EL (cell line): ENCODE results near the gene GCK.
A peak's percentile ranks its signal among the peaks of the same experiment; 100 is the strongest.

Experiments used
- DNase-seq: peaks from one replicate; pipeline ENCODE4 v3.0.0-alpha.2; 2016

The GCK gene

DNA sequence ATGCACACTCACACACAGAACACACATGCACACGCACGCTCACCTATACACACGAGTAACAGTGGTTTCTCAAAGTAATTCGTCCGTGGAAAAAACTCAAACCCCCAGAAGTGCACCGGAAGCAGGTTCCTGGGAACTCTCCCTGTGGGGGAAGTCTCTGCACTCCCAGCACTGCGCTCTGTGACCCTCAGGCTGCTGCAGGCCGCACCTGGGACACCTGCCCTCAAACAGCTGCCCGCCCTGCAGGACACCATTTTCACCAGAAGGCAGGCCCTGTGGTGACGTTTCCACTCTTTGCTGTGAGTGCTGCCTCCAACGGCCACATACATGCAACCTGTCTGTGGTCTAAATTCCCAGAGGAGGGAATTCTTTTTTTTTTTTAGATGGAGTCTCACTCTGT lies 32.8 kb upstream of the GCK start:
- DNase-seq, result no peak

DNA sequence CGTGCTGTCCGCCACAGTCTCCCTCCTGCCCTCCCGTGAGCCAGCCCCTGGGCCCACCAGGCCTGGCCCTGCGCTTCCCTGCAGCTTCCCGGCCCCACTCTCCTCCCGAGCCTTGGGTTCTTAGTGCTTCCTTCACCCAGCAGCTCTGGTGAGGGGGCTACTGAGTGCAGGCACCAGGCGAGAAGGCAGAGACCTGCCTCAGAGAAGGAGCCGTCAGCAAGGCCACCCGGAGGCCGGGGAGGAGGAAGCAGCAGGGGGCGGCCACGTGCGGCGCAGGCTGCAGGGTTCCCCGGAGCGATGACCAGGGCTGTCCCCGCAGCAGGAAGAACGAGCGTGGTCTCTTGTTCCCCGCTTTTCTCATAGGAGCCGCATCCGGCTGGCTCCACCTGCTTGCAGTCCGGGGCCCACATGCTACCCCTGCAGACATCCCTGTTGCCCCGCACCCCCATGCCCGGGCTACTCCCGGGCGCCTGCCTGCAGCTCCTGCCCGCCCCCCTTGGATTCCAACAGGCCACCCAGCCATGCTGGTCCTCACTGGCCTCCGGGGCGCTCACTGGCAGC lies 32.1 kb upstream of the GCK start:
- DNase-seq, result peak; percentile 18

DNA sequence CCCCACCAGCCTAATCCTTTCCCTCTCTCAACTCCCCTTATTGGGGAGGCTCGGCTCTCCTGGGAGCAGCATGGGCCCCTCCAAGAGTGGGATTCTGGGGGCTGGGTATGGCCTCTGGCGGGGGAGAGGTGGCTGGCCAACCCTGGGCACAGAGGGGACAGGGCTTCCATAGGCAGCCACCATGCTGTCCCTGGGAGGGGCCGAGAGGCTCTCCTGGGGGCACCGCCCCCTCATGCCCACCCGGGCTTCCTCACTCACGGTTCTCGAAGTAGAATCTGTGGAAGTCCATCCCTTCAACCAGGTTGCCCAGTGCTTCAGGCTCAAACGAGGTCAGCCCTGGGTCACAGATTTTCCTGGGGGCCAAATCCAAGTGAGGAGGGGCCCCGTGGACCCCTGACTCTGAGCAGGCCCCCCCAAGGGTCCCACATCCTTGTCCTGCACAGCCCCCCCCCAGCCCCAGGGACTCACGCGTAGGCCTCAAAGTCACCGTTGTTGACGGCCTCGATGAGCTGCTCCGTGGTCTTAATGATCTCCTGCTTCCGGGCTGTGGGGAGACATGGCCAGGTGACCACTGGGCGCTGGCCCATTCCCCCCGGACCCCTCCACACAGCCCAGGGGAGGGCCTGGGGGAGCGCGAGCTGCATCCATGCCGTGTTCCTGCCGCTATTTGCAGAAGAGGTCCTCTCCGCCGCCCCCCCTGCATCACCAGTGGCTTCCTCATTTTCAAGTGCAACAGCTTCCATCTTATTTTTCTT lies 31.3 kb upstream of the GCK start:
- no peak for DNase-seq

DNA sequence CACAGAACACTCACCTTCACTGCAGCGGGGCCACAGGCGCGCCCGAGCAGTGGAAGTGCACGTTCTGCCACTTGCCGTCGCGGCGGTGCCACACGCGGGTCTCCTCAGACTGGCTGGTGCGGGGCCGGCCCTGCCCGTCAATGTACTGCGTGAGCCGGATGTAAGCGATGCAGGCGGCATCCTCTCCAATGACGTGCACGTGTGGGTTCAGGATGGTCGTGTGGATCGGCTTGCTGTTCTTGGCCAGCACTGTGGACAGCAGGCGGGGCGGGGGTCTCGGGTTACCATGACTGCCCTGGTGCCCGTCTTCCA lies 30.8 kb upstream of the GCK start:
- DNase-seq, result no peak

DNA sequence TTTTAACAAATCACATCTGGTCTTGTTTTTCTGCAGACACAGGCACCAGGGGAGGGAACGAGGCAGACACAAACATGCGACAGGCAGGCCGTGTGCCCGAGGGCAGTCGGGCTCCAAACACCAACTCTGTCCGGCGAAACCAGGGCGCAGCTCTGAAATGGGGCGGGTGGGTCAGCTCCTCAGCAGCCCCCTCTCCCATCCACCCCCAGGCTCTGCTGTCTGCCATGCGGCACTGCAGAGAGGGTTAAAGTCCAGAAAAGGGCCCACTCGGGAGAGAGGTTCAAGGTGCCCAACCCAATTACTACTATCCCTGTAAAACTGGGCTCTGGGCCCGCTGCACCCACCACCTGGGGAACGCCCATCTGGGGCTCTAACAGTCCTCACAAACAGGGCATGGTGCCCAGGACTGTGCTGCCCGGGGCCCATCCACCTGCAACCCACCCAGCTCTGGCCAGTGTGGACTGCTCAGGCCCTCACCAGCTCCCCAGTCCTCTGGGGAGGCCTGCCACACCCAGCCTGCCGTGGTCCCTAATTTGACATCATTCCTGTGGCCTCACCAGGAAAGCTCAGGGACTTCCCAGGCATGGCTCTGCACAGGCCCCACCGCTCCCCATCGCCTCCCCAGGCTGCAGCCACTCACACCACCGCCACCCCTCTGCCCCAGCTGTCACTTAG lies 30.3 kb upstream of the GCK start:
- no peak for DNase-seq

DNA sequence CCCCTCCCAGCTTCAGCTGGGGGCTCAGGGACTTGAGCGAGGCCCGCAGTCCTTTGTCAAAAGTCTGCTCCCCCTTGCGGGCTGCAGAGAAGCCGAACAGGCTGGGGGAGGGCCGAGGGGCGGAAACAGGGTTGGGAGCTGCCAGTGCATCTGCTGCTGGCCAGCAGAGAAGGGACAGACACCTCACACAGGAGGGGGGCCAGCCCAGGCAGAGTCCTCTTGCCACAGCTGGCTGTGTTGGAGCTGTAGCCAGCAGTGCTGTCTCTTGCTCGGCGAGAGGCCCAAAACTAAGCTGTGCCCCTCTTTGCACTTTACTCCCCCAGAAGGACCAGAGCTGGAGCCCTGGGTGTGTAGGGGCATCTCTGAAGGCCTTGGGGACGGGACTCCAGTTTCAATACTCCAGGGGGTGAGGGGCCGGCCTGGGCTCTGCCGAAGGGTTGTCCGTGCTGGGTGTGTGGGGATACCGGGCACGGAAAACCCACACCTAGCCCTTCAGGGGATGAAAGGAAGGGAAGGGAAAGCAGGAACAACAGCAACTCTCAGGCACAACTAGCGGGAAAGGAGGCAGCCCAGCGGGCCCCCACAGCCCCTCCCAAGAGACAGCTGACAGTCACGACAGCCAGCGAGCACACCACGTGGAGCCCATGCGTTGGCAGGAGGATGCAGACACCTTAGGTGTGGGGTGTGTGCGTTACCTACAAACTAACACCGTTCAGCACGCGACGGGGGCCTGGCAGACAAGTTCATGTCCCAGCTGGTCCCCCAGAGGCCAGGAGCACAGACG lies 29.4 kb upstream of the GCK start:
- peak; percentile 17 for DNase-seq

DNA sequence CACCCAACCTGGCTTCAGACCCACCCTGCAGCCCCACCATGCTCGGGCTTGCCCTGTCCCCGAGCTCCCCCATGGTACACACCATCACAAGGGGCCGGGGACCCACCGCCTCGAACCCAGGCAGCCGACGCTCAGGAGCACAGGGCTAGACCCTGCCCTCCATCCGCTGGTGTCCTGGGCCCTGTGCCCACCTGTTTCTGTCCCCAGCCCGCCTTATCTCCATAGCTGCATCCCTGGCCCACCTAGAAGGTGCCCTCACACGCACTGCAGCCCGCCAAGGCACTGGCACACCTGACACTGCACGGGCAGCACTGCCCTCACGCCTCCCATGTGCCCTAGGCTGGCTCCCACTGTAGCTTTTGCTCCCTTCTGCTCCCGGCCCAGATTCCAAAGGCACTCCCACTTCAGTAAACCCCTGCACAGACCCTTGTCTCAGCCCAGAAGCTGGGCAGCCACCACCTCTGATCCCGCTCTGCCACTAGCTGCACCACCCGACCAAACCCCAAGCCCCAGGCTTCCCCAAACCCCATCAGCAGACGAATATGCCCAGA lies 28.7 kb upstream of the GCK start:
- no peak for DNase-seq

DNA sequence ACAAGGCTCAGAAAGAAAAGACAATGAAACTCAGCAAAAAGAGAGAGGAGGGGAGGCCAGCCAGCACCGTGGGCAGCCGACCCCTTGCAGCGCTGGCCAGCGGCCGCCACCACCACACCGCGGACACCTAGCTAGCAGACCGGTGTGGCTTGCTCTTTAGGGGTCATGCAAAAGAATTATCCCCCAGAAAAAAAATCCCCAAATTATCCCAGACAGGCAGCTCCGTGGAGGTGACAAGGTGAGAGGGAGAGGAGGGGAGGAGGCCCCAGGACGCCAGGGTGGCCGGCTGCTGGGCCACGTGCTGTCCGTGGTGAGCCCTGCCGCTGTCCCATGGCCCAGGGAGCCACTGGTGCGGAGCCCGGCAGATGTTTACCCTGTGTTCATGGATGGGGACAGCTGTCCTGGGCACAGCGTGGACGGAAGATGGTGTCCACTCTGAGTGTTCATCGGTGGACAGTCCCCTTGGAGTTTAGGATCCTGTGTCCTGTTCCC lies 28.0 kb upstream of the GCK start:
- DNase-seq, result no peak

DNA sequence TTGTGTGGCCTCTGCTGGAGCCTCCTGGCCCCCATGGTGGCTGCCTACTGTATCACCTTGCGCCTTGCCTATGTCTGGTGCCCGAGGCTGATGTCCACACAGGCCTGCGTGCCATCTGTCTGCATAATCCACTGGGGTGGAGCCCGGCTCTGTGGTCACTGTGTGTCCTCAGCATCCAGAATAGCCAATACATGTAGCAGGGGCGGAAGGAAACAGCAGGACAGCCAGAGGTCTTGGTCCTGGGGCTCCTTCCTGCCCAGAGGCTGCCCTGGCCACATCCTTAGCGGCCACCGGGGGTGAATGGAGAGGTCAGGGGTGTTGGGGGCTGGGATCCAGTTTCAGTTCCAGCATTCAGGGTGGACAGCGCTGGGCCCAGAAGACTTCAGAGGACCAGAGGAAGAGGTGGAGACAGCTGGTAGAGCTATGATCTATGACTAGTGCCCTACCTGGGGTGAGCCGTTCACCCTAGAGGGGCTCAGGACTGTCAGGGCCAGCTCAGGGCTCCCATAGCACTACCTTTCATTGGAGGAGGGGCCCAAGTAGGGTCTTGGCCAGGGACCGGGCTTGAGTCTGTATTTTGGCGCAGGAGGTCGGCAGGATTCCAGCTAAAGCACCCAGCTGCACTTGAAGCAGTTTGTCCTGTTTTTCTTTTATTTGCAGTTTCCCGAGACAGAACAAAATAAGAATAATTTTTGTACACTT lies 27.4 kb upstream of the GCK start:
- no peak for DNase-seq

DNA sequence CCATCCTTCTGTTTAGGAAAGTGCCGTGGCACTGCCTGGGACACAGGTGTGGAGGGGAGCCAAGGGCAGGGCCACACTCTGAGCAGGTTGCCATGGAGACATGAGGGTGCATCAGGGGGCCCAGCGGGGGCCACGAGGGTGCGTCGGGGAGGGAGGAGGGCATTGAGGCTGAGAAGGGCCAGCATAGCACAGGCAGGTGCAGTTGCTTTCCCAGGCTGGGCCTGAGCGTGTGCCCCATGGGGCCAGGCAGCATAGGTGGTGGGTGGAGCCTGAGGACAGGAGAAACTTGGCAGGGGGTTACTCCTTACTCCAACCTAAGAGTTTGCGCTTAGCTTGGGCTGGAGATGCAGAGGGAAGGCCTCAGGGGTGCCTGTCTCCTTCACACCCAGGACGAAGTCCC lies 26.8 kb upstream of the GCK start:
- no peak for DNase-seq

DNA sequence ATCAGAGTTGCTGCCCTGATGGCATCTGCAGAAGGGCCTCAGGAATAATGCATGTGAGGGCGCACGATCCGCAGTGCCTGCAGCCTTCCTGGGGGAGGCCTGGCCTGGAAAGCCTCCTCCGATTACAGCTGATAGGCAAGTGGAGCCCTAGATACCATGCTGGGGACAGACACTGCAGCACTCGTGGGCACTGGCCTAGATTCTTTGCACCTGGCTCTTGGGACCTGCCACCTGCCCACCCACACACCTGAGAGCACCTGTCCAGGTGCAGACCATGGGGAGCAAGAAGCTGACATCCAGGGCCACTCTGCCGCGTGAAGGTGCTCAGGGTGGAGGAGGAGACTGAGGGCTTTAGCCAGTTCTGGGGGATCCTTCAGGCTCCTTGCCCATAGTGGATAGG lies 26.3 kb upstream of the GCK start:
- DNase-seq, result no peak

DNA sequence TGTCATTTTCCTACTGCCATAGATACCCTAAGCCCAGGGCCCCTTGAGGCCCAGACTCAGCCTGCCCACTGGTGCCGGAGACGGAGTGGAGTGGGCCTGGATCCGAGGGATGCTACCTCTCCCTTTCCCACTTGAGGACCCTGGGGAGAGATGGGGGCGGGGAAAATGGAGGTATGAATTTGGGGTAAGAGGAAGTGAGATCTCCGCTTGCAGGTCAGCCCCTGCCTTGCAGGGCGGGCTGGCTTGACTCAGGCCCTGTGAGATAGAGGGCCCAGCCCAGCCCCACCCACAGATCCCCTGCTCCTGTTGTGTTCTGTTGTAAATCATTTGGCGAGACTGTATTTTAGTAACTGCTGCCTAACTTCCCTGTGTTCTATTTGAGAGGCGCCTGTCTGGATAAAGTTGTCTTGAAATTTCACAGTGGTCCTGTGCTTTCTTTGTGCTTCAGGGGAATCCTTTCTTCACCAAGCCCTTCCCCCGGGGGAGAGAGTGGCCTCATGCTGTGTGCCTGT lies 24.7 kb upstream of the GCK start:
- DNase-seq, result no peak

DNA sequence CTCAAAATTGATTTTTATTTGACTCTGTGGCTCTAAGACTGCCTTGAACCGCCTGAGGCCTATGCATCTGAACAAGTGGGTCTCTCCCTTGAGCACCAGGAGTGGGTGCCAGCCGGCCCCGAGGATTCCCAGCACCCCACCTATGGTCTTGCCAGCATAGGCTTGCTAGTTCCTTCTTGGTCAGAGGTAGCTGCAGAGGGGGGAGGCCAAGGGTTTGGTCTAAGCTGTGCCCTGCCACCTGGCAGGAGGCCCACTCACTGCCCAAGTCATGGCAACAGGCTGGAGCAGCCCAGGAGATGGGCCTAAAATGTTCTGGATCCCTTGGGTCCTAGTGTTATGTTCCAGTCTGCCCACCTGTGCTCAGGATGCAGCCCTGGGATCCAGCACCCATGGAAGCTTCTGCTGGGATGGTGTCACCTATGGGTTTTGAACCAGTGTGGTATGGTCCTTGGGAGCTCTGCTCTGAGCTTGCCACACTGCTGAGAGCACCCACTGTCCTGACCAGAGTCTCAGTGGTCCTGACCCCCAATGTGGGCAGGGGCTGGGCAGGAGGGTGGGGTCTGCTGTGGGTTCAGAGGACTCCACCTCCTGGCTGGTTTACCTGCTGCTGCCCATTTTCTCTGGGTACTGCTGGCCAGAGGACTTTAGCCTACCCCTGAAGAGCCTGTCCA lies 24.1 kb upstream of the GCK start:
- DNase-seq, result no peak

DNA sequence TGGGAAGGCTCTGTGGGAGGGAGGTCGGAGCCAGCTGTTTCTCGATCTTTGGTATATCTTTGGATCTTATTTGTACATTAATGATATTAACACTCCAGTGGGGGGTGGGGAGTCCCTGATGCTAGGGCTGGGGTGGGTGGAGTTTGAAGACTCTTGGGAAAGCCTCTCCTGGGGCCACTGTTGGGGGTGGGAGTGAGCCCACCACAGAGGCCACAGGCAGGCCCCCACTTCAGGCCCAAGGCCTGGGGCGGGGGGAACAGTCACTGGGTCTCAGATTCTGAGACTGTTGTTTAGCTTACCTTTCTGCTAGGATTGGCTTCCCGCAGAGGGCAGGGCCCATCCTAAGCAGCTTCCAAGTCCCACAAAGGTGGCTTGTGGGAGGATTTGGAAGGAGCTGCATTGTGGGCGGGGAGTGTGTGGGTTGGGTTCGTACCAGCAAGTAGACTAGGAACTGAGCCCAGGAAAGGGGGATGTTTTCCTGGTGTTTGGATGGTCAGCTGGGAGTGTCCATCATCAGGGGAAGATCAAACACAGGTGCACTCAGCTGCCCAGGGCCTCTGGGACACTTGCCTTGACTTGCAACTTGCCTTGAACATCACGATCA lies 23.4 kb upstream of the GCK start:
- no peak for DNase-seq

DNA sequence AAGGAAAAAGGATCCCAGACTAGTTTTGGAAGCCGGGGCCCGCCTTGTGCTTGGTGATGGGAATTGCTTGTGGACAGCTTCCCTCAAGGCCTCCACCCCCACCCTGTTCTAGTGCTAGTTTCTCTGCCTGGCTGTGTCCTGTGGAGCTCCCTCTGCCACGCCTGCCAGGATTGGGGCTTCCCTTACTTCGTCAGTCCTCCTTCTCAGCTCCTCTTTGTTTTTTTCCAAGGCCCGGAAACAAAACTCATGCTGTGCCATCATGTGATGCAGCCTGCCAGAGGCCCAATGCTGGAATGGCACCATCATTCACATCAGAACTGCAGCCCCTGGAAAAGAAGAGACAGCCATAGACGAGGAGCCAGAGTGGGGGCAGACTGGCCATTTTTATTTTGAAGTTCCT lies 22.8 kb upstream of the GCK start:
- no peak for DNase-seq

DNA sequence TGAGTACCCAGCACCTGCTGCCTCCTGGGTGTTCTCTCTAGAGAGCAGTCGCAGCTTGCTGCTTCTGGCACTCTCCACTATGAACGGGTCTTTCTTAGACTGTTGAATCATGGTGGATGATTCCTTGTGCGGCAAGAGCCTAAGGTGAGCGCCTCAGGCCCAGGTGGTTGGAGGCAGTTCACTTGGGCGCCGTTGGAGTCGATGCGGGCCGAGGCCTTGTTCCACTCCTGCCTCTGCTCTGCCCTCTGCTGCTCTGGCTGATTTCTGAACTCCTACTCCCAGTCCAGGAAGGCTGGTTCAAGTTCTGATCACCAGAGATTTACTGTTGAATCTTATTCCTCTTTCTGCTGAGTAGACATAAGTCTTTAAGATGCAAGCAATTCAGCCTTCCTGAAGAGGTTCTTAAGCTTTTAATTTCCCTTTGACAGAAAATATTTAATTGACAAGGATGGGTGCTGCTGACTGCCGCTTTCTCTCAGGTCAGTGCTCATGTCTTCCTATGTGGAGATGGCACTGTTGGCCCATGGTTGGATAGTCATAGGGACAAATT lies 22.0 kb upstream of the GCK start:
- no peak for DNase-seq

DNA sequence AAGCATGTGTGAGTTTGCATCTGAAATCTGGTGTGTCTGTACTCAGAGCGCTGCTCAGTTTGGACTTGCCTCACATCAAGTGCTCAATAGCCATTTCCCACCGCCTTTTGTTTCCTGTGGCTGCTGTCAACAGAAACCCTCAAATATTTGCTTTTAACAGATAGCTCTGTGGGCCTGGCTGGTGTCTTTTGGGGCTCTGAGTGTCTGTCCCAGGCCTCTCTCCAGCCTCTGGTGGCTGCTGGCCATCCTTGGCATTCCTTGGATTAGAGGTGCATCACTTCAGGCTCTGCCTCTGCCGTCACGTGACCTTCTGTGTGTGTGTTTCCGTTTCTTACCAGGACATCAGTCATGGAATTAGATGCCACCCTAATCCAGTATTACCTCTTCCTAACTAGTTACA lies 20.9 kb upstream of the GCK start:
- no peak for DNase-seq

DNA sequence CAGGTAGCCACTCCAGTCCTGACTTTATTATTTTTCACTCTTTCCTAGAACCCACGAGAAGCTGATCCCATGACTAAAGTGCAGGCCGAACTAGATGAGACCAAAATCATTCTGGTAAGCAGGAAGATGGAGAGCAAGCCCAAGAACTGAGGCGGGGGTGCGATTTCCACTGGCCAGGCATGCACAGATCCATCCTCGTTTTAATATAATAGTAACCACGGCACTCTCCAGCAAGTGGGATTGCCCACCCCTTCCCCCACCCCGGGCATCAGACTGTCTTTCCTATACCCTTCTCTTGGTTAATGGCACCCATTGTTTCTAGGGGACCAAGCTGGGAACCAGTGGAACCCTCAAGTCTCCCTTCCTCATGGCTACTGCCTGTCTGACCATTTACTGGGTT lies 18.8 kb upstream of the GCK start:
- no peak for DNase-seq

DNA sequence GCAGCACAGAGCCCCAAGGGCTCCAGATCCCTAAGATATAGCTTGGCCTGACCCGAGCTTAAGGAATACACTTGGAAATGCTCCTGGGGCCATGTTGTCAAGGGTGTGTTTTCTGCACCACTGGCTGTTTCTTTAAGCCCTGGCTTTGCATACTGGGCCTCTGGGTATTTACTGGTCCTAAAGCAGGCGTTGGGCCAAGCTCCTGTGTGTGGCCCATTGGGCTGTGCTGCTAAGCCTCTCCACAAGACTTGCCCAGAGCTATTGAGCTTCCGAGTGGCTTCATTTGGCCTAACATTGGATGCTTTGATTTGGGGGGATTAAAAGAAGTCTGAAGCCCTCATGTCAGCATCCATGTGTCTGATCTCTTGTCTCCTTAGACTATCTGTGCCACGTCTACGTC lies 16.8 kb upstream of the GCK start:
- DNase-seq, result no peak

DNA sequence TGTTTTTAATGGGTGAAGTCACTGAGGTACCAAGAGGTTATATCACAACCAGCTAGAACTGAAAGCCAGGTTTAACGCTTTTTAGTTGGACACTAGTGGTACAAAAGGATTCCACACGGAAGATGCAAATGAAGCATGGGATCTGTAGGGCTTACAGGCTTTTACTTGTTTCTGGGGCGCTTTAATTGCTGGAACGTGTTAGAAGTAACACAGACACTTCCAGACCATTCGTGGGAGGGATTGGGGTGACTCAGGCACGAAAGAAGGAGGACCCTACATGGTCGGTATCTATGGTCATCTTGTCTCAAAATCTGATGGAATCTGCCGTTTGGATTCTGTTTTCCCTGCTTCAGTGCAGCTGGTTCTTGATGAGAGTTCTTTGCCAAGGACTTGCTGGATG lies 12.6 kb upstream of the GCK start:
- DNase-seq, result peak; percentile 41
